PC-9 (cell line): ENCODE results near the gene ELP5. TPM values are rescaled to one million over a fixed set of nuclear protein-coding genes. Genes with fewer than 3 reads are reported as not detected.
A peak's percentile ranks its signal among the peaks of the same experiment; 100 is the strongest.

Experiments used
- BruUV-seq: library from RNA; stranded (reverse); fragments of 400-500 nt; replicated peaks from 2 replicates; lab custom pipeline; 2021; lab: Mats Ljungman, UMichigan
- CTCF ChIA-PET: fragments of 300-600 bp; sonication (Branson Sonifier 250); formaldehyde crosslinking; loops from one replicate; lab custom pipeline; 2022; ENCODE audit warnings: antibody characterized with exemption; lab: Charles Lee
- POLR2A ChIA-PET: fragments of 300-600 bp; sonication (Branson Sonifier 250); formaldehyde crosslinking; loops from one replicate; lab custom pipeline; 2022; ENCODE audit warnings: antibody characterized with exemption; ENCODE audit not compliant: unreplicated experiment; lab: Charles Lee
- DNase-seq, 2 experiments: peaks; one replicate each; pipeline versions ENCODE4 v3.0.0 to v3.0.0-alpha.2; 2015 to 2022; ENCODE audit warnings: mixed read lengths in 1 of 2
- H2AFZ ChIP-seq: fragments of 200-600 bp; sonication (generic); 2 replicates; pipeline ENCODE4 v1.8.1; 2017; ENCODE audit warnings: antibody characterized with exemption
- H3F3A ChIP-seq: fragments of 200-600 bp; sonication (generic); 2 replicates; pipeline ENCODE4 v1.8.1; 2017; ENCODE audit warnings: antibody characterized with exemption, mild to moderate bottlenecking, low read depth; ENCODE audit not compliant: insufficient read depth
- H3K27ac ChIP-seq: fragments of 200-600 bp; sonication (generic); 2 replicates; pipeline ENCODE4 v1.6.1; 2016; ENCODE audit warnings: mixed run types
- H3K27me3 ChIP-seq: fragments of 200-600 bp; sonication (generic); 2 replicates; pipeline ENCODE4 v1.6.1; 2016; ENCODE audit warnings: low read depth, mixed run types; ENCODE audit not compliant: insufficient read depth
- H3K36me3 ChIP-seq: fragments of 200-600 bp; sonication (generic); 2 replicates; pipeline ENCODE4 v1.6.1; 2016; ENCODE audit warnings: low read depth, mixed run types
- H3K4me1 ChIP-seq: fragments of 200-600 bp; sonication (generic); replicated peaks from 2 replicates; pipeline ENCODE4 v1.6.1; 2016; ENCODE audit warnings: mixed run types; ENCODE audit not compliant: insufficient read depth
- H3K4me2 ChIP-seq: fragments of 200-600 bp; sonication (generic); 2 replicates; pipeline ENCODE4 v1.6.1; 2017; ENCODE audit warnings: mixed run types
- H3K4me3 ChIP-seq: fragments of 200-600 bp; sonication (generic); 2 replicates; pipeline ENCODE4 v1.6.1; 2016; ENCODE audit warnings: mixed run types
- H3K79me2 ChIP-seq: fragments of 200-600 bp; sonication (generic); 2 replicates; pipeline ENCODE4 v1.6.1; 2017; ENCODE audit warnings: low read depth, mixed run types
- H3K9me2 ChIP-seq: fragments of 200-600 bp; sonication (generic); 2 replicates; pipeline ENCODE4 v1.8.1; 2017; ENCODE audit warnings: mild to moderate bottlenecking; ENCODE audit not compliant: insufficient read depth
- H3K9me3 ChIP-seq: fragments of 200-600 bp; sonication (generic); 2 replicates; pipeline ENCODE4 v1.8.1; 2016; ENCODE audit warnings: low read depth; ENCODE audit not compliant: insufficient read depth
- H4K20me1 ChIP-seq: fragments of 200-600 bp; sonication (generic); 2 replicates; pipeline ENCODE4 v1.8.1; 2017; ENCODE audit not compliant: insufficient read depth
- EZH2 ChIP-seq: fragments of 200-600 bp; sonication (generic); IDR thresholded peaks from 2 replicates; pipeline ENCODE4 v1.8.0; 2017; ENCODE audit warnings: antibody characterized with exemption, low read depth
- intact Hi-C: fragments of 100-400 bp; cut with micrococcal nuclease; formaldehyde crosslinking; loops from one replicate; pipeline ENCODE4 v1.10.0; 2022; ENCODE audit not compliant: unreplicated experiment
- total RNA-seq: library from RNA; stranded (reverse); gene quantifications from 2 replicates; pipeline ENCODE4 v1.2.3, GENCODE V29; 2021
- TF ChIP-seq, protein P1 (sequence below): fragments of 200-600 bp; sonication (generic); conservative IDR thresholded peaks from 2 replicates; pipeline ENCODE4 v1.6.1; 2017; ENCODE audit warnings: mixed run types, antibody characterized with exemption, mild to moderate bottlenecking, moderate library complexity

ELP5 gene
- total RNA-seq, 1 experiment from 2014 or later: 45.1 TPM

DNA sequence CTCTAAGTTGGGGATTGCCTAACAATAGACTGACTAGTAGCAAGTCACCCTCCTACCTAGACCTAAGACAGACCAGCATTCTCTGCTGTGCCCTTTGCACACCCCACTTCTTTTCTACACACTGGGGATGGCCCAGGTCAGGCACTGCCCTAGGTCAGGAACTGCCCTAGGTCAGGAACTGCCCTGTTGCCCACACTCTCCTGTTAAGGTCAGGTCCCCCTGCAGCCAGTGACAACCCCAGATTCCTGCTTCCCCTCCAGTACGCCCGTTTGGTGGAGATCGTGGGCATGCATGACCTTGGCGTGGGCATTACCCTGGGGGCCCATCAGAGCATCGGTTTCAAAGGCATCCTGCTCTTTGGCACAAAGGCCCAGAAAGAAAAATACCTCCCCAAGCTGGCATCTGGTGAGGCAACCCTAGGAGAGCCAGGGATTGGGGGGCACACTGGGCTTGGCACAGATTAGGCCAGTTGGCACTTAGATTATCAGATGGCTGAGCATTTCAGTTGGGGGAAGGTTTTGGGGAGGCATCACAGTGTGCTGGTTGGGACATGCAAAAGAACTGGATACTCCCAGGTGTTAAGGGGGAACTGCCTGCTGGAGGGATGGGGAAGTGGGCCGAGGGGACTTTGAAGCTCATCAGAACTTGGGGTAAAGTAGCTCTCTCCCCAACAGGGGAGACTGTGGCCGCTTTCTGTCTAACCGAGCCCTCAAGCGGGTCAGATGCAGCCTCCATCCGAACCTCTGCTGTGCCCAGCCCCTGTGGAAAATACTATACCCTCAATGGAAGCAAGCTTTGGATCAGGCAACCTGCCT is 30.5 kb upstream of the ELP5 start:
- Histone ChIP-seq H4K20me1 (peaks cover 36% of the 10 kb centered on the region), H3K9me3 (no peaks in the 10 kb centered on the region), H3K79me2 (peaks cover 34% of the 10 kb centered on the region), H3K9me2 (no peaks in the 10 kb centered on the region), H3K27me3 (no peaks in the 10 kb centered on the region), H3K4me1 (peaks cover 33% of the 10 kb centered on the region), H2AFZ (no peak overlapping the region), H3K36me3 (peaks cover 31% of the 10 kb centered on the region), H3K4me3 (peak overlapping the region; percentile 77), H3K27ac (peak overlapping the region; percentile 98), H3F3A (peaks cover 59% of the 10 kb centered on the region), H3K4me2 (peak overlapping the region; percentile 89)
- POLR2A ChIA-PET: interaction anchor here (0.5 to 1.1 kb wide), 4 partner anchors 20 to 352 kb away, joined by 3 to 5 read pairs (median 4); partner anchors contain the start of gene GABARAP
- intact Hi-C loops: loop anchor here (5.0 kb wide), 1 partner anchor 86 kb away; the partner anchor contains the start of gene EIF5A
- no peak for TF ChIP-seq EZH2
- TF ChIP-seq, protein P1, sequence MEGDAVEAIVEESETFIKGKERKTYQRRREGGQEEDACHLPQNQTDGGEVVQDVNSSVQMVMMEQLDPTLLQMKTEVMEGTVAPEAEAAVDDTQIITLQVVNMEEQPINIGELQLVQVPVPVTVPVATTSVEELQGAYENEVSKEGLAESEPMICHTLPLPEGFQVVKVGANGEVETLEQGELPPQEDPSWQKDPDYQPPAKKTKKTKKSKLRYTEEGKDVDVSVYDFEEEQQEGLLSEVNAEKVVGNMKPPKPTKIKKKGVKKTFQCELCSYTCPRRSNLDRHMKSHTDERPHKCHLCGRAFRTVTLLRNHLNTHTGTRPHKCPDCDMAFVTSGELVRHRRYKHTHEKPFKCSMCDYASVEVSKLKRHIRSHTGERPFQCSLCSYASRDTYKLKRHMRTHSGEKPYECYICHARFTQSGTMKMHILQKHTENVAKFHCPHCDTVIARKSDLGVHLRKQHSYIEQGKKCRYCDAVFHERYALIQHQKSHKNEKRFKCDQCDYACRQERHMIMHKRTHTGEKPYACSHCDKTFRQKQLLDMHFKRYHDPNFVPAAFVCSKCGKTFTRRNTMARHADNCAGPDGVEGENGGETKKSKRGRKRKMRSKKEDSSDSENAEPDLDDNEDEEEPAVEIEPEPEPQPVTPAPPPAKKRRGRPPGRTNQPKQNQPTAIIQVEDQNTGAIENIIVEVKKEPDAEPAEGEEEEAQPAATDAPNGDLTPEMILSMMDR: no peak
- no peak for DNase-seq
- no TSS peak for BruUV-seq
- CTCF ChIA-PET: interaction anchor here (0.5 to 1.1 kb wide), 3 partner anchors 18 to 179 kb away, joined by 4 to 13 read pairs (median 4); partner anchors contain the start of gene PHF23

DNA sequence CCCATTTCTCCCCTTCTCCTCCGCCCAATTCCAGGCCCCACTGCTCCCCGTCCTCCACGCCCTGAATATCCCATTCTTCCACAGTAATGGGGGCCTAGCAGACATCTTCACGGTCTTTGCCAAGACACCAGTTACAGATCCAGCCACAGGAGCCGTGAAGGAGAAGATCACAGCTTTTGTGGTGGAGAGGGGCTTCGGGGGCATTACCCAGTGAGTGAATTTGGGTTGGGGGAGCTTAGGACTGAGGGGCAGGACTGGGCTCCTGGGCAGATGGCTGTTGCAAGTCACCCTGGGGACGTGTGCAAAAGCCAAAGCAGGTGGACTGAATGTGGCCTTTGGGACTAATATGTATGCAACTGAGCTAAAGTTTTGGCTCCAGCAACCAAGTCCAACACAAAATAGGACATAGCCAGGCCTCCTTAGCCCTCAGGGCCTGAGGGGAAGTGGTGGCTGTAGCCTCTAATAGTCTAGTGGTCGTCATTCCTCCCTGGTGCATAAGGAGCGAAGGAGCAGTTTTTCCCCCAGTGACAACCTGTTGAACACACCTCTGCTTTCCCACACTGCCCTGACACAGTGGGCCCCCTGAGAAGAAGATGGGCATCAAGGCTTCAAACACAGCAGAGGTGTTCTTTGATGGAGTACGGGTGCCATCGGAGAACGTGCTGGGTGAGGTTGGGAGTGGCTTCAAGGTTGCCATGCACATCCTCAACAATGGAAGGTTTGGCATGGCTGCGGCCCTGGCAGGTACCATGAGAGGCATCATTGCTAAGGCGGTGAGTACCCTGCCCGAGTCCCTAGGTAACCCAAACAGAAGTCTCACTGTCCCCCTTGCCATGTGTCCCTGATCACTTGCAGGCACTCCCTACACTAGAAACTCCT is 29.7 kb upstream of the ELP5 start:
- Histone ChIP-seq H3K36me3 (peaks cover 31% of the 10 kb centered on the region), H3K27ac (peak overlapping the region; percentile 98)
- POLR2A ChIA-PET: interaction anchor here (0.5 kb wide), 1 partner anchor 662 kb away, joined by 3 read pairs; no protein-coding TSS in a partner anchor

More for the DNA sequence above, 29.7 kb upstream of the ELP5 start:
- Histone ChIP-seq H3K4me1 (peaks cover 33% of the 10 kb centered on the region), H3K27me3 (no peaks in the 10 kb centered on the region), H3K79me2 (peaks cover 34% of the 10 kb centered on the region), H3K9me3 (no peaks in the 10 kb centered on the region), H3F3A (peaks cover 67% of the 10 kb centered on the region), H3K4me2 (peak overlapping the region; percentile 89), H2AFZ (no peak overlapping the region), H3K9me2 (no peaks in the 10 kb centered on the region), H4K20me1 (peaks cover 36% of the 10 kb centered on the region), H3K4me3 (peak overlapping the region; percentile 77; the same call in 1 of the 2 replicates)
- CTCF ChIA-PET: no interaction called here
- TF ChIP-seq, protein P1: no peak
- TF ChIP-seq EZH2: no peak
- DNase-seq: no peak
- no TSS peak for BruUV-seq
- intact Hi-C loops: loop anchor here (5.0 kb wide), 1 partner anchor 85 kb away; the partner anchor contains the start of gene EIF5A
